HG02798 (cell line): ENCODE results near the gene ANO4.
"Not testable (repeated sequence)": the region's sequence is repeated elsewhere in the genome, so short reads cannot be mapped to it uniquely, and the experiment has no call there.

Experiments used
- ATAC-seq: cut with Tn5 transposase; IDR thresholded peaks from one replicate; pipeline ENCODE4 v1.9.1; 2021; ENCODE audit warnings: mild to moderate bottlenecking; ENCODE audit not compliant: unreplicated experiment, poor library complexity

Gene ANO4

DNA sequence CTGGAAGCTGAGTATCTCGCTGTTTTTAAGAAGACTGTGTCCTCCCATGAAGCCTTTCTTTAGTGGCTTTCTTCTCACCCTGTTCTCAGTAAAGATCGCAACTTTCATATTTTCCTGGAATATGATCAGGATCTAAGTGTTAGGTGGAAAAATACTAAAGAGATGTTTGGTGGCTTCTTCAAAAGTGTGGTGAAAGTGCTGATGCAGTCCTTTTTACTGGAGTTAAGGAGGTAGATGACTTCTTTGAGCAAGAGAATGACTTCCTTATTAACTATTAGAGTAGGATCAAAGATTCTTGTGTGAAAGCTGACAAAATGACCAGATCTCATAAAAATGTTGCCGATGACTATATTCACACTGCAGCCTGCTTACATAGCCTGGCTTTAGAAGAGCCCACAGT, 273.8 kb downstream of the ANO4 start:
- no peak for ATAC-seq

DNA sequence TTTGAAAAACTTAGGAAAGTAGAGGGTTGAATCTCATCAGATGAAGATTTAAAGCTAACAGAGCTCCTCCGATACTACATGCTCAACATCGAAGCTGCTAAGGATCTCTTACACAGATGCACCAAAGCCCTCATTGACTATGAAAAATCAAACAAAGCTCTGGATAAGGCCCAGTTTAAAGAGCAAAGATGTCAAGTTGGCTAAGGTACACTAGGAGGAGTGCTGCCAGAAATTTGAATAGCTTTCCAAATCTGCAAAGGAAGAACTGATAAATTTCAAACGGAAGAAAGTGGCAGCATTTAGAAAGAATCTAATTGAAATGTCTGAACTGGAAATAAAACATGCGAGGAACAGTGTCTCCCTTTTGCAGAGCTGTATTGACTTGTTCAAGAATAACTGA, 274.3 kb downstream of the ANO4 start:
- no peak for ATAC-seq

DNA sequence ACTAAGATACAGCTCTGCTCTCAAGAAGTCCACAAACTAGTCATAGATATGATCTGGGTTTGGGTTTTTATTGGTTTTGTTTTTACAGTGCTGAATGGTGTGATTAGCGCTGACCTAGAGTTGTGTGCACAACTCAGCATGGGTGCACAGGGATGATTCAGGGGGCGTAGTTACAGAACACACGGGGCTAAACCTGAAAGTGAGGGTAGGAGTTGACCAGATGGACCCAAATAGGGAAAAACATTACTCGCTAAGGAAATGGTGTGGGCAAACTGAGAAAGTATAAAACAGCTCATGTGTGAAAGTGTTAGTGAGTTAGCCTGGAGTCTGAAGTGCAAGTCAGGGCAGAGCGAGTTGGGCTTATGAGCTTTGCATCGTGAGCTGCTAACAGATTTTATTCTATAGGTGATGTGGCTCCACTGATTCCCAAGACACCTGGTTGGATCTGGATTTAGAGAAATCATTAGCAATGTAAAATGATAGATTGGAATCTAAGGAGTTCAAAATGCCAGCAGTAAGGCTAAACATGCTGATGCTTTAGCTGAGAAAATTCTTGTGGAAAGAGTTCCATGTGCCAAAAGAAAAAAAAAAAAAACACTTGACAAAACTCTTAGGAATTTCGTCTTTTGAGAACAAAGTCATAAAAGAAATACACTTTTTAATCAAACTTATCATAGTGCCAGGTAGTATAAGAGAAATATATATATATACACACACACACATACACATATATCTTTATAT, 280.5 kb downstream of the ANO4 start:
- no peak for ATAC-seq

DNA sequence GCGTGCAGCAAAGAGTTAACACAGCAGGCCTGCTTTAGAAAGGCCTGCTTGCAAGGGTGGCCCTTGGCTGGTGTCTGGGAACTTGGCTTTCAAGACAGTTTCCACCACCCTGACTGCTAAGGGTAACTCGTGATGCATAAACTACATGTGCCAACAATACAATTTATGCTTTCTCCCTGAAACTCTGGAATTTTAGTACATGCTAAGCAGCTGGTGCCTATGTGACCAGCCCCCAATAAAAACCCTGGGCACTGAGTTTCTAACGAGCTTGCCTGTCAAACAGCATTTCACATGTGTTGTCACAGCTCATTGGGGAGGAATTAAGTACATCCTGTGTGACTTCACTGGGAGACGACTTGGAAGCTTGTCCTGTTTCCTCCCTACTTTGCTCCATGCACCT, 282.3 kb downstream of the ANO4 start:
- ATAC-seq, result no peak

DNA sequence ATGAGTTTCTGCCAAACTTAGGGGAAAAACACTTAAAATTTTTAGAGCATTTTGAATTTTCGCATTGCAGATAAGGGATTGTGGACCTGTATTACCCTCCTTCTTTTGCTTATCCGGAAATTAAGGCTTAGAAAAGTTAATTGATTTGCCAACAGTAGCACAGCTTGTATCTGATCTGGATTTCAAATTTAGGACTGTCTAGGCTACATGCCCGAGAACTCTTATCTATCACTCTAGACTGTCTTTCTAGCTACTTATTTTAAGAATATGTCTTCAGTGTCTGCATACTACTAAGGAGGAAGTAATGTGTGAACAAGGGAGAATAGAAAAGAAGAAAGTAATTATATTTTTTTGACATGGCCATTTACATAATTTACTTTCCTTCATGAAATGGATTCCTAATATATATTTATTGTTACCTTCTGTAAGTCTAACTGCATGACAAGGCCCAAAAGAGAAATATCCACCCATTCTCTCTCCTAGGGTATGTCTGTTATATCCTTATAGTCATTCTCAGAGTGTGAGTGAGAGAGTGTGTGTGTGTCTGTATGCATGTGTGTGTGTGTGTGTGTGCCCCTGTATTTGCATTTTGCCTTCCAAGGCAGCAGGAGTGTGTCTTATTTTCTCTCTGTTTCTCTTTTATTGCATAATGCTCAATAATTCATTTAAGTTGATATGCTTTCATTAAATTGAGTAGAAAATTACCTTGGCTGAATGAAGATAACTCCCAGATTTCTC, 283.4 kb downstream of the ANO4 start:
- ATAC-seq, result no peak

DNA sequence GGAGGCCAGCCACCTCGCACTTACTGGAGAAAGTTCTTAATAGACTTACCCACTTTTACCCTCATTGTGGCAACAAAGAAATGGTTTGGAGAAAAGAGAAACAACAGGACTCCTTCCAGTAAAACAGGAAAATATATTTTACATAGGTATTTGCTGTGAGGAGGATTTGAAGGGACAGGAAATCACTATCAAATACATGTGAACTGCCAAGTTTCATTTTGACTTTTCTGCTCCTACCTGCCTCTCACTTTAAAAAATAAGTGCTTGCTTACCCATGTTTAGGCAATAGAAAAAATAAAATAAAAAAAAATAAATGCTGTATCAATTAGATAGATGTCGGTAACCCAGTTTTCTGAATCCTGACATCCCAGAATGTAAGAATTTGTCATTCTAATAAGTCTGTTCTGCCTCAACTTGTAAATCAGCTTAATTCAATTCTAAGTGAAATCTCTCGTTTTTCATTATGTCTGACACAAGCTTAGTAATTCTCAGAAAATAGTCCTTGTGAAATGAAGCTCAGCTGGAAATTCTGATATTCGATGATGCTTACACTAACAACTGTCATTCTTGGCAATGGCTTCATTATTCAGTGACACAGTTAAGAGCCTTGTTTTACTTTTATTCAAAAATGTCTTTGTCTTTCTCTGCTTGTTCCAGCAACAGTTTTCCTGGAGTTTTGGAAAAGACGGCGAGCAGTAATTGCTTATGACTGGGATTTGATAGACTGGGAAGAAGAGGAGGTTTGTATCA, 284.1 kb downstream of the ANO4 start:
- ATAC-seq, result no peak

DNA sequence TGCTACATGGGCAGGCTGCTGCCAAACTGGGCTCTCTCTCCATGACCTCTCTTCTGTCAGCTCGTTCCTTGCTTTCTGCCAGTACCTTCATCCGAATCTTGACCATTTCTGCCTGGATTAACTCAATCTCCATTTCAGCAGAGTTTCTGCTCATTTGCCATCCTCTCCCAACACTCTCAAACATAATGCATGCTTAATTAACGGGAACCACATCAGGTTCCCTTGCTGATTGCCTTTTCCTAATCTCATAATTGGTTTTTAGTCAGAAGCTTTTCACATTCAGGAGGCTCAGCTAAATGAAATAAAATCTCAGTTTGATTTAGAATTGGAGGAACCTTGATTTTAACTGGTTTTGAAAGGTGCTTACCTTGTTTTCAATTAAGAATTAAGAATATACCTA, 288.1 kb downstream of the ANO4 start:
- ATAC-seq, result no peak

DNA sequence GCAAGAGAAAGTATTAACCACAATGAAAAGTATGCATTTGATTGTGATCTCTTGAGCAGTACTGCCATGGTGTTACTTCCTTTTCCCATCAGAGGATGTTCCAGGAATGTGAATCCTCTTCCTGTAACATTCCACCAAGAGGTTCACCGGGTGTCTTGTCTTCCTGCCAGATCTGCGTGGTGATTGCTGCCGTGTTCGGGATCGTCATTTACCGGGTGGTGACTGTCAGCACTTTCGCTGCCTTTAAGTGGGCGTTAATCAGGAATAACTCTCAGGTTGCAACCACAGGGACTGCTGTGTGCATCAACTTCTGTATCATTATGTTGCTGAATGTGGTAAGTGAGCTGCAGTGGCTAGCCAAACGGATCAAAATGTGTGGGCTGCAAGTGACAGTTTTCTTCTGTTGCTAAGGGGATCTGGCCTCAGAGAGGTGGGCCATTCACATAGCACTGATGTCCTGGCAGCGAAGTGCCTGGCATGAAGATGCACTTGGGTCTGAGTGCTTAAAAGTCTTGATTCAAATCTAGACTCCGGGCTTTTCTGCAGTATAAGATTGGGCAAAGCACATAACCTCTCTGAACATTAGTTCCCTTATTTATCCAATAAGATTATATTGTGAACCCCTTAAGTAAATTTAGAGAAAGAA, 292.0 kb downstream of the ANO4 start:
- no peak for ATAC-seq

DNA sequence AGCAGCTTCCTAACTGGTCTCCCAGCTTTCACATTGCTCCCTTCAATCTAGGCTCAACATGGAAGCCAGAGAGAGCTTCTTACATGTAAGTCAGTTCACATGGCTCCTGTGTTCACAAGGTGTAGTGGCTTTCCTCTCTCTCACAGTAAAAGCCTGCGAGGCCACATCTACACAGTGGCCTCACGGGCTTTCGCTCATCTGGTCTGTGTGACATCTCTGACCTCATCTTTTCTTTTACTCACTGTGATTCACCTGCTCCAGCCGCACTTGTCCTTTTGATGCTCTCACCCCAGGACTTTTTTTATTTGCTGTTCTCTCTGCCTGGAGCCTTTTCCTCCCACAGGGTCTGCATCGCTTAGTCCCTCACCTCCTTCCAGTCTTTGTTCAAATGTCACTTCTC, 293.3 kb downstream of the ANO4 start:
- no peak for ATAC-seq

DNA sequence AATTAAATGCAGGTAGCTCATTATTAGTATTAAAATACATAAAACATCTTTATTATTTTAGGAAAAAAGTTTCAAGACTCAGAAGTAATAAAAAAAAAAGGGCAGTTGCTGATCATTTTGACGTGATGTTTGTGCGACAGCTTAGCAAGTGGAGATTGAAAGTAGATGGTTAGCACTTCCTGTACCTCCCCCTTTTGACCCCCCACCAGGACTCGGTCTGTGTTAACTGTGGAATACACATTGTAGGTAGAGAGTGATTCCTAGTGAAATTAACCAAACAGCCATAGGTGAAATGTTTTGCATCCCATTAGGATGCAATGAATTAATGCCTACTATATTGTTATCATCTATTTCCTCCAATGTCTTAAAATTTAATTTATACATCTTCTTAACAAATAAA, 294.7 kb downstream of the ANO4 start:
- no peak for ATAC-seq

DNA sequence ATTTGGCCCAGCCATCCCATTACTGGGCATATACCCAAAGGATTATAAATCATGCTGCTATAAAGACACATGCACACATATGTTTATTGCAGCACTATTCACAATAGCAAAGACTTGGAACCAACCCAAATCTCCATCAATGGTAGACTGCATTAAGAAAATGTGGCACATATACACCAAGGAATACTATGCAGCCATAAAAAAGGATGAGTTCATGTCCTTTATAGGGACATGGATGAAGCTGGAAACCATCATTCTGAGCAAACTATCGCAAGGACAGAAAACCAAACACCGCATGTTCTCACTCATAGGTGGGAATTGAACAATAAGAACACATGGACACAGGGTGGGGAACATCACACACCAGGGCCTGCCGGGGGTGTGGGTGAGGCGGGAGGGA, 295.6 kb downstream of the ANO4 start:
- not testable (repeated sequence) for ATAC-seq

DNA sequence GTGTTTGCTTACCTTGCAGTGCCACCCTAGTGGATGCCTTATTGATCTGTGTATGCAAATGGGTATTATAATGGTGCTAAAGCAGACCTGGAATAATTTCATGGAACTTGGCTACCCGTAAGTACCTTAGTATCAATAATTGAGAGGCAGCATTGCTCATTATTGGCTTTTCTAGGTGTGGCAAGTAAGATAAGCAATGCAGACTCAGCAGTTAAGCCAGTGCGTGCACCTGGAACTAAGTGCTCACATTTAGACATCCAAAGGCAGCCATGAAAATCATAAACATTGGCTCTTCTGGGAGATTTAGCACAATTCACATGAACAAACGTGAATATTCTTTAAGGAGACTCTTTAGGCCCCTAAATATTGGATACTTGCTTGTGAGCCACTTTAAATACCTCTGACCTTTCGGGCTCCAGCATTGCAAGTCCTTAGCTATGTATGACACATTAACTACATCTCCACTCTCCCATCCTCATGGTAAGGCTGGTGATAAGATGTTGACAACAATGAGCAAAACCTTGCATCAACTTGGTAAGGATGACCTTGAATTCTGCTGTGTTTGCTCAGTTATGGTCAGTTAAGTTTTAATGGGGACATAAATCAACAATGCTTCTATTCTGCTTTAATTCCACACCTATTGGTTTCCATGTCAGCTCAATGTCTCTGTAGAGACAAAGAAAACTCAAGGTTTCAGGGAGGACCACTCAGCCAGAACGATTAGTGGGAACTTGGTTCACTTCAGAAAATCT, 303.4 kb downstream of the ANO4 start:
- ATAC-seq, result no peak

DNA sequence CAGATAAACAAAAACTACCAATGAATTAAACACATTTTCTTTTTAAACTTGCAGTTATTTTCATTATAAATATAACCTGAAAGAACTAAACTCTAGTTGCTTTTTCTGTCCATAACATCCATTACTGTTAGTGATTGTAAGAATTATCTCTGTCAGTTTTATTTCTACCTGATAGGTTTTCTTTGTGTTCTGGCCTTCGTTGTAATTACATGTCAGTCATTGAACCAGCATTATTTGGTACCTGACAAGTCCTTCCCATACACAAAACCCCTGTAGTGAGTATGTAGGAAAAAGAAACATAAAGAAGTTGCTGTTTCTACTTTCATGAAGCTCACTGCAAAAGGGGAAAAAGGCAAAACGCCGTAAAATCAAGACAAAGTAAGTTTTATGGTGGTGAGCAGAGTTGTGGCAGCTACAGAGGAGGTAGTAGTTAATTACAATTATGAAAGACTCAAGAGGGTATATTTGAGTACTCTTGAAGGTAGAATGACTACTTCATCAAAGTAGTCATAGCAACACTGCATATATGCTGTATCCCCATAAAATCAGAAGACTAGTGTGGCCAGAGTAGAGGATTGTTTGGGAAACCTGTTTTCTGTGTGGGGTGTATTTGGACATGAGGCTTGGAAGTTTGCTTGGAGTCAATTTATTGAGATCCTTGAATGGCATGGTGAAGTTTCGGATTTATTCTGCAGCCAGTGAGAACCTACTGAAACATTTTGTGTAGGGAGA, 312.6 kb downstream of the ANO4 start:
- ATAC-seq, result no peak

DNA sequence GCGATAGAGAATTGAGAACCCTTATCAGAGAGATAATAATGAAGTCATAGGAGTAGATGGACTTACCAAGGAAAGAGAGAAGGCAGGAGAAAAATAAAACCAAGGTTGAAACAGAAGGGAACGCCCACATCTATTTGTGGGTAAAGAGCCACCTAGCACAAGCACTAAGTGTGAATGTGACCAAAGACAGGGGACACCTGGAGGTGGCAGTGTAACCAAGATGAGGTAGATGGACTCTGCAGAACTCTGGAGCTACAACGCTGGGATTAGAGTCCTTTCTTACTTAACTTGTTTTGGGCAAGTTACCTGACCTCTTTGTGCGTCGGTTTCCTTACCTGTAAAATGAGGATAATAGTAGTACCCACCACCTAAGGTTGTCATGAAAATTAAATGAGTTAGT, 313.6 kb downstream of the ANO4 start:
- no peak for ATAC-seq

DNA sequence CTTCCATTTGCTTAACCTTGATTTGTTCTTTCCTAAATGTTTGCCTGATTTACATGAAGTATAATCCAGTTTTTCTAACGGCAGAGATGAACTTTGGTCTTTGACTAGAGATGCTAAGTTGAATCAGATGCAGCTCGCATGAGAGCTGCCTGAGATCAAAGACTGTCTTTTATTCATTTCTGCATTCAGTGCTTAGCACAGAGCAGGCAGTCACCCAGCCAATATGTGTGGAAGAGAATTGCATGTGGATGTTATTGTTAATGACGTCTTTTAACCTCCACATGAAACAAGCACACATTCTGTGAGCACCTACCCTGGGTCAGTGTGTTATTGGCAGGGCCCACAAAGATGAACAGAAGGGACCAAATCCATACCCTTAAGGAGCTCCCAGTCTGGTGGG, 316.3 kb downstream of the ANO4 start:
- ATAC-seq, result no peak

DNA sequence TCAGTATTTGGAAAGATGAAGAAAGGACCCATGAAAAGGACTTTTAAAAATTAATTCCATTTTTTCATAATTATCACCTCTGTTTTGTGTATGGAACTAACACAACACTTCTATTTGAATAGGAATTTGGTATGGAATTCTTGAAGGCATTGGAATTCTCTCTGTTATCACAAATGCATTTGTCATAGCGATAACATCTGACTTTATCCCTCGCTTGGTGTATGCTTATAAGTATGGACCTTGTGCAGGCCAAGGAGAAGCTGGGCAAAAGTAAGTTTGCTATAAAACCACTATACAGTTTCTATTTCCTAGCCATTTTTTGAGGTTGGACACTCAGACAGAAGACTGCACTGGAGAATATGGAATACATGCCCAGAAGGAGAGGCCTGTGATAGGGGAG, 316.9 kb downstream of the ANO4 start:
- ATAC-seq, result no peak

DNA sequence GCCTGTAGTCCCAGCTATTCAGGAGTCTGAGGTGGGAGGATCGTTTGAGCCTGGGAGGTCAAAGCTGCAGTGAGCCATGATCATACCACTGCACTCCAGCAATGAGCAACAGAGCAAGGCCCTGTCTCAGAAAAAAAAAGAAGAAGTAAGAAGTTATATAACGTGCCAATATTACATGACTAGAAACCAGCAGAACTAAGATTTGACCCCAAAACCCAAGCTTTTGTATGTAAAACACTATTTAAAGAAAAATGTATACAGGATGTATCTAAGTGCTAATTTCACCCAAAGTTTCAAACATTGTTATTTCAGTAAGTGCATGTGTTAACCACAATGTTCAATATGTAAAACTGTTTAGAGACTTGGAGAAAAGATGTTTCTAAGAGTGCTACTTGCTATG, 320.8 kb downstream of the ANO4 start:
- ATAC-seq, result peak; percentile 38

DNA sequence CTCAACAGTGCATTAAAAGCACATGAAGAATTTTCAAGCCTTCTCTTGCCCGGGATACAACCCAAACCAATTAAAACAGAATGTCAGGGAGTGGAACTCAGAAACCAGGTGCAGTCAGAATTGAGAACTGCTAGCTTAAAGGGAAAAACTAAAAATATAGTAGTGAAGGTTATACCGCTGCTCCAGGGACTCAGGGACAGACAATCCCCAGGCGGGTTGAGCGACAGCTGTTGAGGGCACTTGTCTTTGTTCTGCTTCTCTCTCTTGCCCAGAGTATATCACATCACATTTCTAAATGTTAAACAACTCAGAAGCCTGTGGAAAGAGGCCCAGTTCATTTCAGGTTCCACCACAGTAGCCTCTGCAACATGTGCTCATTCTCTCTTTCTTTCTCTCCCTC, 322.3 kb downstream of the ANO4 start:
- no peak for ATAC-seq

DNA sequence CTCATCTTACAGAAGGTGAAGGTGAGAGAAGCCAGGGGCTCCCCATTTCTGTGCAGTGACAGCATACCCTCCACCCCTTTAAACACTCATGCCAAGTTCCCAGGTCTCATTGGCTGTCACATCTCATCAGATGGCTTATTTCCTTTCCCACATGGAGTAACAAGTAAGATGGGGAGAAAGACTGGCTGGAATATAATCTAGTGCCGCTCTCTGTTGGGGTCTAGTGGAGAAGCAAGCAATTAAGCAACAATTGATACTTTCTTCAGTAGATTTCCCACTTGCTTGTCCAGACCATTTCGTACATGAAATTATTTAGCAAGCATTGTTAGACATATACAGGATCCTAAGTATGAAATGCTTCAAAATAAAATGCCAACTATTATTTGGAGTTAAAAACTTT, 323.3 kb downstream of the ANO4 start:
- ATAC-seq, result no peak
